Superior temporal gyrus (tissue), 1 donor: Measurements from ENCODE around the gene COPE.
"Not testable (repeated sequence)": the region's sequence is repeated elsewhere in the genome, so short reads cannot be mapped to it uniquely, and the experiment has no call there.

Experiments used
- DNase-seq: peaks from one replicate; pipeline ENCODE4 v3.0.0-alpha.2; 2016; ENCODE audit errors: extremely low spot score

The COPE gene

DNA sequence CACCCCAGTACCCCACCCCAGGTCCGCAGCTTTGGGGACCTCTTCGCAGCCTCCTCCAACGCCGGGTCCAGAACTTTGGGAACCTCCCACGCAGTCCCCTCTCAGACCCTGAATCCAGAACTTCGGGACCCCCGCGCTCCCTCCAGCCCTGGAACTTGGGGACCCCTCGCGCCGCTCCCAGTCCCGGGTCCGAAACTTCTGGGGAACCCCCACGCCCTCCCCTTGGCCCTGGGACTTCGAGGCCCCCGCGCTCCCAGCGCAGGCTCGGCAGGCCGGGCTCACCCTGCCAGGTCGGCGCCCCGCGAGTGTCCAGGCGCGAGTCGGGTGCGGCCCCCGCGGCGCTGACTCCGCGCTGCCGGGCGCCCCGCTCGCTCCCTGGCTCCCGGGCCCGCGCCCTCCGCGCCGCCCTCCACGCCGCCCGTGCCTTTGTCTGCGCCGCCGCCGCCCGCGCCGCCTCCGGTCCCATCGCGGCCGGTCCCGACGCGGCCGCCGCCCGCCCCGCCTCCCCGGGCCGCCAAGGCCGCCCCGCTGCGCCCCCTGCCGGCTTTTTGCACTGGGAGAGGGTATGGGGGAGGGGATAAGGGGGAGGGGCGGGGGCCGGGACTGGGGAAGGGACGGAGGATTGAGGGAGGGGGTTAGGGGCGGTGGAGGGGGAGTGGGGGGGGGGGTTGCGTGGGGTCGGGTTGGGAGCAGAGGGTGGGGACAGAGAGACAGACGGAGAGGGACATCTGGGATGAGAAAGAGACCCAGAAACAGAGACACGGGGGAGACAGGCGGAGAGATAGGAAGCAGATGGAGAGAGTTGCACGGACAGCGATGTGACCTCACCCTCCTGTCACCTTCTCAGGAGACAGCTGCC lies 21.8 kb upstream of the COPE start, which contains the start of gene HOMER3:
Gene HOMER3 (minus strand): TSS at position 449 of the 859 bp plus-strand sequence. CDS start 2,235 bp downstream, outside the sequence.
- DNase-seq: peak; percentile 71

DNA sequence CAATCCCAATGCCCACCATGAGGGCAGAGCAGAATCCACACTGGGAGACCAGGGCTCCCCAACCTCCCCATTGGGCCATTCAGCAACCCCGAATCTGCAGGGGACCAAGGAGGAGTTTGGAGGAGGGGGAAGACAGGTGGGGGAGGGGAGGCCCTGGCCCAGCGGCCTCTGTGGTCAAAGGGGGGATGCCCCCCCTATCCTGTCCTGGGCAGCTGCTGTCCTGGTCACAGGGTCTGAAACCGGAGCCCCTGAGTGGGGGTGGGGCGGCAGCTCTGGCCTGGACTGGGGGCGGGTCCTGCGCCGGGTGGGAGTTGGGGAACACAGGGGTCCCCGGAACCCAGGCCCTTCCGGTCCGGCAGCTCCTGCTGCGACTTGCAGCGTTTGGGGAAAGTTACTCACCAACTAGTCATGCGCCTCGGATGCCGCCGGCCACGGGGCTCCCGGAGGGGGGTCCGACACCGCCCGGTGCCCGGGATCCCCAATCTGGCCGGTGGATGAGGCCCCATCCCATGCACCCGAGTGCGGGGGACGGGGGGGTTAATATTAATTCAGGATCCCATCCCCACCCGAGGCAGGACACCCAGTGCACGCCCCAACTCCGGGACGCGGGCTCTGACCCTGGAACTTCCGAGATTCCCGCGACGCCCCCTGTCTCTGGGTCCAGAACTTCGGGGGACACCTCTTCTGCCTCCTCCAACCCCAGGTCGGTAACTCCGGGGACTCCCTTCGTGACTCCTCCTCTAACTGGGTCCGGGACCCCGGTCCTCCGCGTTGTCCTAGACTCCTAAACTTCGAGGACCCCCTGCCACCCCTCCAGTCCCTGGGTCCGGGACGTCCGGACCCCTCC lies 21.0 kb upstream of the COPE start:
- DNase-seq: peak; percentile 6

DNA sequence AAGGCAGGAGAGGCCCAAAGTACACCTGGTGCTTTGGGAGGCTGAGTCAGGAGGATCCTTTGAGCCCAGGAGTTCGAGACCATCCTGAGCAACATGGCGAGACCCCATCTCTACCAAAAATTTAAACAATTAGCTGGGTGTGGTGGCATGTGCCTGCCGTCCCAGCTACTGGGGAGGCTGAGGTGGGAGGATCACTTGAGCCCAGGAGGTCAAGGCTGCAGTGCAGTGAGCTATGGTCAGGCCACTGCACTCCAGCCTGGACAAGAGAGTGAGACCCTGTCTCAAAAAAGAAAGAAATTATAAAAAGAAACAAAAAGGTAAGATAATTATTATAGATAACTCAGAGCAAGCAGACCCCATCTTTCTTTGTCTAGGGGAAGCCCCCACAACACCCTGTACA lies 20.0 kb upstream of the COPE start:
- no peak for DNase-seq

DNA sequence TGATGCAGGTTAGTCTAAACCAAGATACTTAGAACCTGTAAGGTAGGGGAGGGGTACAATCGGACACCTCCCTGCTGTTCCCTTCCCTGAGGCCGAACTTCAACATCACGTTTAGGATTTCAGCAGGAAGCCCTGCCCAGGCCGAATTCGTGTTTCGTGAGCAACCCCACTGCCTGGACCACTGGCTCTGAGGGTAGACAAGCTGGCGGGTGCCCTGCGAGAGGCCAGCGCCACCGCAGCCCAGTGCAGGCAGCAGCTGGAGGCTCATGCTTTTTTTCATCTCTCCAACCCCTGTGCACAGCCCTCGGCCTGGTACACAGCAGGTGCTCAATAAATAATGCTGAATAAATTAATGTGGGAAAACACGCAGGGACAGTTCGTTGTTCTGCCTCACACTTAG lies 14.1 kb upstream of the COPE start:
- DNase-seq: no peak

DNA sequence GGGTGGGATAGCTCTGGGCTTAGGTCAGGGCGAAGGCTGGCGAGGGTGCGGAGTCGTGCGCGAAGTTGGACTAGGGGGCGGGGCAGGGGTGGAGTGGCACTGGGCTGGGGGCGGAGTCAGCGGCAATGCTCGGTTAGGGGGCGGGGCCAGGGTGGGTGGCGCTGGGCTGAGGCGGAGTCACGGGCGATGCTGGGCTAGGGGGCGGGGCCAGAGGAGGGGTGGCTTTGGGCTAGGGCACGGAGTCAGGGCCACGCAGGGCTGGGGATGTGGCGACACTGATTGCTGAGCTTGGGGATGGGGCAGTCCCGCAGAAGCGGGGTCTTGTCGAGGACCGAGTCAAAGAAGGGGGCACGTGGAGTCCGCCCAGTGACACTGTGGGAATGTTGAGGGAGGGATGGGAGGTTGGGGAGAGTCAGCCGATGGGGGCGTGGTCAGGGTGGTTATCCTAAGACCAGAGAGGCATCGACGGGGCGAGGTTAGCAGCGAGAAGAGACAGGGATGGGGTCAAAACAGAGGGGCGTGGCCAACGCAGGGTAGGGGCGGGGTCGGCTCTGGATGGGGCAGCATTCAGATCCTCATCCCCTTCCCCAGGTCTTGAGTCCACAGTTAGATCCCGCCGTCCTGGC lies 13.1 kb upstream of the COPE start:
- no peak for DNase-seq

DNA sequence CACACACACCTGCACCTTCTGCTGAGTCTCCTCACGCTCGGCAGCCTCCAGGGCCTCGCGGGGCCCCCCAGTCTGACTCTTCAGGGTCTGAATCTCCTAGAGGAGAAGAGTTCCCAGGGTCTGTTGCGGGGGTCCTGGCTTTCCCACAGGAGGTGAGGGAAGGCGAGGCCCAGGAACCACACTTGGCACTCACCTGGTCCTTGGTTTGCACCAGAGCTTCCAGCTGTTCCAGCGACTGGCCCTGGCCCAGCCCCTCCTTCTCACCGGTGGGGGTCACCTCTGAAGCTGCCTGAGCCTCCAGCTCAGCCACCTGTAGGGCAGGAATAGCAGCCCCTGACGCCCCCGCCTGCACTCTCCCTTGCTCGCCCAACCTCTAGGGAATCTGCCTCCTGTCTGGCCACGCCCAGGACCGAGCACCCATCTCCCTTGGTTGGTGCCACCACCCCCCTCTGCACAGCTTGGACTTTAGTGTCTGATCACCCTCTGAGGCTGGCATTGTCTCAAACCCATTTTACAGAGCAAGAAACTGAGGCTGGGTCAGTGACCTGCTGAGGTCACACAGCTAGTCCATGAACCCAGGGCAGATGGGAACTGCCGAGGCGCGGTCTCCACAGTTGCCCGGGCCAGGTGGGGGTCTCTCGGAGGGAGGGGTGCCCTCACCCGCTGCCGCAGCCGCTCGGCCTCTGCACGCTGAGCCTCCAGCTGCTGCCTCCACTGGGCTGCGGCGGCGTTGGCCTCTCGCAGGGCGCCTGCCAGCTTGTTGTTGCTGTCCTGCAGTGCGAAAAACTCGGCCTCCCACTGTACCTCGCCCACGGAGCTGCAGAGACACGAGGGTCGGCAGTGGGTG lies 12.4 kb upstream of the COPE start:
- no peak for DNase-seq

DNA sequence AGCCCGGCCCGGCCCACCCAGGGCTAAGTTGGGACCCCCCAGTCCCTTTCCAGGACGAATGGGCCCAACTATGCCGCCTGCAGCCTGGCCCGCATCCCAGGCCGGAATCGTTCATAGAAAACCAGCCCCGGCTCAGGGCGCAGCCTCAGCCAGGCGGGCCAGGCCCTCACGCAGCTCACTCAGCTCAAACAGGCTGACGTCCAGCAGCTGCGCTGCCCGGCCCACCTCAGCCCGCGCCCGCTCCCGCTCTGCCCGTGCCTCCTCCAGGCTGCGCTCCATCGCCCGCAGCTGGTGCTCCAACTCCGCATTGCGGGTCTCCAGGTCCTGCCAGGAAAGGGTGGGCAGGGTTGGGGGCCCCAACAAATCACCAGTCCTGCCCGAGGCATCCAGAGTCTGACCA lies 10.1 kb upstream of the COPE start:
- DNase-seq: no peak

DNA sequence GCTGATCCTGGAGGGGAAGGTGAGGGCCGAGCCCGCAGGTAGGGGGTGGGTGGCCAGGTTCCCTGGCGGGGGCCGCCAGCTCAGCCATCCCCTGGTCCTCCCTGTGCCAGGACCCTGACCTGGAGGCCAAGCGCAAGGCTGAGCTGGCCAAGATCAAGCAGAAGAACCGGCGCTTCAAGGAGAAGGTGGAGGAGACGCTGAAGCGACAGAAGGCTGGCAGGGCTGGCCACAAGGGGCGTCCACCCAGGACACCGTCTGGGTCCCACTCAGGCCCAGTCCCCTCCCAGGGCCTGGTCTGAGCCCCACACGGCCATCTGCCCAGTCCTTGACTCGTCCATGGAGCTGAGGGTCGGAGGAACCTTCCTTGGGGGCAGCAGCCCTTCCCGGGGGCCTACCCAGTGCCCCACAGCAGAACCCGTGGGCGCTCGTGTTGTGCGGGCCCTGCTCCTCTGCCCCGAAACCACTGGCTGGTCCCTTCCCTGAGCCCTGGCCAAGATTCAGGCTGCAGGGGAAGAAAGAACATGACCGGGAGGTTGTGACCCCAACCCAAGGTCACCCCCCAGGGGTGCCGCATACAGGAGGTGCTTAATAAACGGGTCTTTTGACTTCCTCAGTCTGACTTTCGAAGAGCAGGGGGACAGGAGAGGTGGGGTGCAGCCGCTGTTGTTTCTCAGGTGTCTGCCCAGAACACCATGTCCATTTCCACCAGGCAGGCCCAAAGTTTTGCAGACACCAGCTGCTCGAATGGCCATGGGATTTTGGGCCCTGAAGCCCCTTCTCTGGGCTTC lies 9.0 kb upstream of the COPE start:
- no peak for DNase-seq

DNA sequence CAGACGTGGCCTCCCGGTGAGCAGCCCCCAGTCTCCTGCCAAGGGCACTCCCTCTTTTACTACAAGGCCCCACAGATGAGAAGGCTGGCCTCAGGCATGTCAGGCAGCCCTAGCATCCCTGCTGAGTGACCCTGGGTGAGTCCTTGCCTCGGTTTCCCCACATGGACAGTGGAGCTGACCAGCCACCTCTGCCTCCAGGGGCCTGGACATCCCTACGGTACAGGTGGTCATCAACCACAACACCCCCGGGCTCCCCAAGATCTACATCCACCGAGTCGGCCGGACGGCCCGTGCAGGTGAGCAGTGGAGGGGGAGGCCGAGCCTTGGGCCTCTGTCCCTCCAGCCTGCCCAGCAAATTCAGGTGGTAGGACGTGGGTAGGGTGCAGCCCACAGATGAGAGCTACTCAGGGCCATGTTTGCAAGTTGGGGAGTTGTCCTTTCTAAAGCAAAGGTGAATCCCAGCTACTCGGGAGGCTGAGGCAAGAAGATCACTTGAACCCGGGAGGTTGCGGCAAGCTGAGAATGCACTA lies 5.6 kb upstream of the COPE start:
- DNase-seq: no peak

DNA sequence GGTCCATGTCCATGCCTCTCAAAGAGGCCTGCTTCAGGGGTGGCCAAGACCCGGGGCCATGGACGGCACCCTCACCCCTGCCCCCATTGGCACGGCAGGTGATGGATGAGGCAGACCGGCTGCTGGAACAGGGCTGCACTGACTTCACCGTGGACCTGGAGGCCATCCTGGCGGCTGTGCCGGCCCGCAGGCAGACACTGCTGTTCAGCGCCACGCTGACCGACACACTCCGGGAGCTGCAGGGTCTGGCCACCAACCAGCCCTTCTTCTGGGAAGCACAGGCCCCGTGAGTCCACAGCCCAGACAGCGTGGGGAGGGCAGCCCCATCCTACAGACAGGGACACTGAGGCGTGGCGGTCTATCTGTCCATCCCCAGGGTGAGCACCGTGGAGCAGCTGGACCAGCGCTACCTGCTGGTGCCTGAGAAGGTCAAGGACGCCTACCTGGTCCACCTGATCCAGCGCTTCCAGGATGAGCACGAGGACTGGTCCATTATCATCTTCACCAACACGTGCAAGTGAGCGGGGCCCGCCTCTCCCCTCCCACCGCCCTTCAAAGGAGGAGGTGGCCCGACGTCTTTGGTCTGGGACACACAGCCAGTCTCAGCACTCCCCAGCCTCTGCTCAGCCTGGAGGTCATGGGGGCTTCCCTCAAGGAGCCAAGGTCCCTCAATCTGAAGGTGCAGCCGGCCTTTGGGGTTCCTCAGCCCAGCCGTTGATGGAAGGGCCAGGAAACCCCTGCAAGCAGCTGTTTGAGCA lies 3.2 kb upstream of the COPE start:
- DNase-seq: no peak

DNA sequence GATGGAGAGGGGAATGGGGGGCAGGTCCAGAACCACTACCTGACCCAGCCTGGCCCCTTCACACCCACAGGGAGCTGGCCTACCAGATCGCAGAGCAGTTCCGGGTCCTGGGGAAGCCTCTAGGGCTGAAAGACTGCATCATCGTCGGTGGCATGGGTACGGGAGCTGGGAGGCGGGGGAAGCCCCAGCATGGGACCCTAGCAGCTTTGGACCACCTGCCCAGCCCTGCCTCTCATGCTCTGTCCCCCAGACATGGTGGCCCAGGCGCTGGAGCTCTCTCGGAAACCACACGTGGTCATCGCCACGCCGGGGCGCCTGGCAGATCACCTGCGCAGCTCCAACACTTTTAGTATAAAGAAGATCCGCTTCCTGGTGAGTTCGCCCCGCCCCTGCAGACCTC lies 2.4 kb upstream of the COPE start:
- no peak for DNase-seq

DNA sequence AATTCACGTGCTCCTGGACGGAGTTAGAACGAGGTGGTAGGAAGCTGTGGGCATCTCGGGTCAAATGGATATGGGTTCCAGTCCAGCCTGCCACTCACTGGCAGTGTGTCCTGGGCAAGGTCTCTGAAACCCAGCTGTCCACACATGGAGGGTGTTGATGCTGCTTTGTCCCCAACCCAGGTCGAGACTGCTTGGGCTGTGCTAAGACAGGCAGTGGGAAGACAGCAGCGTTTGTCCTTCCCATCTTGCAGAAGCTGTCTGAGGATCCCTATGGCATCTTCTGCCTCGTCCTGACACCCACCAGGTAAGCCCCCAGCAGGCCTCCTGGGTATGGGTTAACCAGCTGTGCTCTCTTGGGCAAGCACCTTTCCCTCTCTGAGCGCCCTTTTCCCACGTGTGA lies 1.2 kb upstream of the COPE start:
- DNase-seq: no peak

DNA sequence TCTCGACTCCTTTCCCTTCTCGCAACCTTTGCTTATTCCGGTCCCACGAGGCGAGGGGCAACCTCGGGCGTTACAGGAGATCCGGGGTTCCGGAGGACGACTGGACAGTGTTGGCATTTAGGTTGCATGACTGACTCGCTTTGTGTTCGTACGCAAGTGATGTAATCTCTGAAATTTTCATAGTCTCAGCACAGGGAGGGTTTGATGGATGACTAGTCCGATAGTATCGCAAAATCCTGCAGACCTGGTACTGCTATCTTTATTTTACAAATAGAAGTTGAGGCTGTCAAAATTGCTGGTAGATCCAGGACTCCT lies 670 bp upstream of the COPE start:
- no peak for DNase-seq

DNA sequence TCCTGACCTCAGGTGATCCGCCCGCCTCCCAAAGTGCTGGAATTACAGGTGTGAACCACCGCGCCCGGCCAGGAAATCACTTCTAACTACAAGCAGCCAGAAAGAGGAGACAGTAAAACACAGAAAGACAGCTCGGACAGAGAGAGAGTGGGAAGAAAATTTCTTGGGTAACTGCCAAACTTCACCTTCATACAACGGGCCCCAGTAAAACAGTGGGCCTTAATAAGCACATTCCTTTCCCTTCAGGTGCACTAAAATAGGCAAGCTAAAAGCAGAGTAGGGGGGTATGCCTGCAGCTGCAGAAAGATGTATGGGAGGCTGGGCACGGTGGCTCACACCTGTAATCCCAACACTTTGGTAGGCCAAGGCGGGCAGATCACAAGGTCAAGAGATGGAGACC lies 1.6 kb downstream of the COPE start:
- DNase-seq: not testable (repeated sequence)

DNA sequence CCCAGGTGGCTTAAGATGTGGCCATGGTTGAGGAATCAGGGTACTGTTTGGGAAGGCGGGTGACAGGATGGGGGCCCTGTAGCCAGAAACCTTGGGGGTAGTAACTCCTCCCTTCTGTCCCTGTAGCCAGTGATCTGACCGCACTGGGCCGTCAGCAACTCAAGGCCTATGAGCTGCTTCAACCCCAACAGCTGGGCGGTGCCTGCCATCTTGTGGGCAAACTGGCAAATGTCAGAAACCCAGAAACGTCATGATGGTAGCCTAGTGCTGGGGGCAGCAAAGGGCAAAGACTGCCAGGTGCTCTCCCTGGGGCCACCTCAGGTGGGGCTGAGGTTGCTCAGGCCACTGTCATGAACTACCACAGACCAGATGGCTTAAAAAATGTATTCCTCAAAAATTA lies 3.5 kb downstream of the COPE start:
- peak; percentile 80 for DNase-seq

DNA sequence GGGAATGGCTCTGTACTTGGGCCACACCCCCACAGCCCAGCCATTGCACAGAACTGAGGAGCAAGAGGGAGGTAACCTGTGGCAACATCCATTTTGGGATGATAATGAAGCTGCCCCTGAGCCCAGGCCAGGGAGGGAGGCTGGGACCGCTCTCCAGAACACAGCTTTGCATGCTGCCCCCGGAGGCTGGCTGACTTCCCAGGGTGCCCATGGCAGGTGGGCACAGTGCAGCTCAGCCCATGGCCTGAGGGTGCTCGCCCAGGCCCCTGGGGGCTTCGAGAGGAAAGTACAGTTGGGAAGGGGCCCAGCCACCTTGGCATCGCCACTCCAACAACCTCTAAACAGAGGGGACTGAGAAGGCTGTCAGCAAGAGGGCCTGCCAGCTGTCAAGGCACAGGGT lies 5.7 kb downstream of the COPE start:
- no peak for DNase-seq

DNA sequence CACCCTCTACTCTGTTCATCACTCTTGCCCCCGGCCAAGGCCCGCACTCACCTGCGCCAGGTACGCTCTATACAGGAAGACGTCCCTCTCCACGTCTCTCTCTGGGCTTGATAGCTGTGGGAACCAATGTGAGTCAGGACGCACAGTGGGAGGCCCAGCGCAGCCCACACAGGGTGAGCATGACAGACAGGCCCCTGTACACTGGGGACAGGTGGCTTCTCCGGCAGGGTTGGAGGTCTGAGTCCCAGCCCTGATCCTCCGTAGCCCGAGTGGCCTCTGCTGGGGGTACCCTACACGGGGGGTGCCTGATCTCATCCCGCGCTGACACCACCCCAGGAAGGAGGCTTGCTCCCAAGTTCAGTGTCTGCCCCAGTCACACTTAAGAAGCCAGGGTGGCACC lies 6.3 kb downstream of the COPE start:
- DNase-seq: no peak

DNA sequence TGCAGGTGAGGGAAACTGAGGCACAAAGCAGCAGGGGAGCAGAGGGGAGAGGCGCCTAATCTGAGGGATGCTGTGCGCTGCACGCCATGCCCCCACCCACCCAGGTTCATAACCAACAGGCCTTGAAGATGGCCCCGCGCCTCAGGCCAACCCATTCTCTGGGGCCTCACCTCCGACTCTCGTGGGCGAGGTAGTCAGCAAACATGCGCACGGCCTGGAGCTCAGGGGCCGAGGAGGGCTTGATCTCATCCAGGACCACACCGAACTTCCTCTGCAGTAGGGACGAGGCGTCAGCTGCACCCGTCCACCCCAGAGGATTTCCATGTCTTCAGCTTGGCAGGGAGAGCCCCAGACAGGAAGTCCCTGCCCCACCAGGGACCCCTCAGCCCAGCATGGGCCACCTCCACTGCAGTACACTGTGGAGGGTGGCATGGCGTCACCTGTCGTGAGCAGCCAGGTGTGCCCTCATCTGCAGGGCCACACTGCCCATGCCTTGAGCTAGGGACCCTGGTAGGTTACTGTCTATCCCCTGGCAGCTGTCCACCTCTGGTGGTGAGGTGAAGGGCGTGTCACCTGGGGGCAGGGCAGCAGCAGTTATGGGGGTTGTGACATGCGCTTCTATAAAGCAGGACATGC lies 8.3 kb downstream of the COPE start:
- DNase-seq: no peak

DNA sequence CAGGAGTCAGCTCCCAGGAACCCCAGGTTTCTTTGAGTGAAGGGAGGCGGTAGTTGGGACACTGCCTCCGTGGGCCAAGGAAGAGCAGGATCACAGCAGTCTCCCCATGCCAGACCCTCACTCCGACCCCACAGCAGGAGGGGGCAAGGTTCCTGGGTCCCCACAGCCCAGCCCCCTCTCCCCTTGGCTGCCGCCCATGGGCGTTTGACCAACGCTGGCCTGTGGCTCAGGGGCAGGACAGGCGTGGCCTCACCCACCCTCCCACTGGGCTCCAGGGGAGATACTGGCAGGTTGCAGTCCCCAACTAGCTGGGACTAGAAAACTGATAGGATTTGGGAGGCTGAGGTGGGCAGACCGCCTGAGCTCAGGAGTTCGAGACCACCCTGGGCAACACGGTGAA lies 9.2 kb downstream of the COPE start:
- DNase-seq: no peak
